ENCODE data around the gene LDB2.
"Not testable (repeated sequence)": the region's sequence is repeated elsewhere in the genome, so short reads cannot be mapped to it uniquely, and the experiment has no call there.

The LDB2 gene

DNA sequence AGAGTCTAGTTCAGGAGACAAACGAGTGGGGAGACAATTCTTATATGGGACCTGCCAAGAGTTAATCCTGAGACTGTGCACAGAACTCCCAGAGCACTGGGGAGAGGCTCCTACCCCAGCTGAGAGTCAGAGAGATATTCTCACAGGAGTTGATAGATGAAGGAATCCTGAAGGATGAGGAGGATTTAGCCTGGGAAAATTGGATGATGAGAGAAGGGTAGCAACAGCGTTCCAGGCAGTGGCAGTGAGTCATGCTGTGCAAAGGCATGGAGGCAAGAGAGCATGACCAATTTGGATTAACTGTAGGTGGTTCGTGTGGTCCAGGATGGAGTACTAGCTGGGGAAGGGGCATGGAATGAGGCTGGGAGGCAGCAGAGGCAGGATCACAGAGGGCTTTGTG, 318.6 kb downstream of the LDB2 start:
- no peaks in the 10 kb centered on the region for H3K4me1 Mint-ChIP-seq
- no peak overlapping the region for H3K4me3 Mint-ChIP-seq
- no peak for ATAC-seq
- no peaks in the 10 kb centered on the region for H3K36me3 Mint-ChIP-seq
- H3K9me3 Mint-ChIP-seq, result no peaks in the 10 kb centered on the region
- no peak for DNase-seq (ENCODE audit: low spot score in 2 of 2)
- H3K27ac Mint-ChIP-seq, result no peak overlapping the region

DNA sequence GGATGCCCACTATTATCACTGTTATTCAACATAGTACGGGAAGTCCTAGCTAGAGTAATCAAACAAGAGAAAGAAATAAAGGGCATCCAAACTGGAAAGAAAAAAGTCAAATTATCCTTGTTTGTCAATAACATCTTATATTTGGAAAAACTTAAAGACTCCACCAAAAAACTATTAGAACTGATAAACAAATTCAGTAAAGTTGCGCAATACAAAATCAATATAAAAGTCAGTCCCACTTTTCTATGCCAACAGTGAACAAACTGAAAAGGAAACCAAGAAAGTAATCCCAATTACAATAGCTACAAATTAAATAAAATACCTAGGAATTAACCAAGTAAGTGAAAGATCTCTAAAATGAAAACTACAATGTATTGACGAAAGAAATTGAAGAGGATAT, 321.3 kb downstream of the LDB2 start:
- H3K27ac Mint-ChIP-seq, result no peak overlapping the region

DNA sequence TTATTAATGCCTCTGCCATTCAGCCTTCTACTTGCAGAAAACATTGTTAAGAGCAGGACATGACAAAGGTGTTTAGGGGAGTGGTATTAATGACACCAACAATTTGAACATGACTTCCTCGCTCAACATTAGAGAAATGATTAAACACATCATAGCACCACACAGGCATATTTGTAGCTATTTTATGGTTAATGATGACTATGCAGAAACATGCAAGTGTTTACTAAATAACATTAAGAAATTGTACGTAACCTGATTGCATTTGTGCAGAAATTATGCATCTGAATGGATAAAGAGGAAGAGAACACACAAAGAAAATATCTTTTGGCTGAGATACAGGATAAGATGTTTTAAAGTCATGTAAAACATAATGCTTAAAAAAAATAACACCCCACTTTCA, 323.5 kb downstream of the LDB2 start:
- H3K27ac Mint-ChIP-seq, result no peak overlapping the region
- DNase-seq (ENCODE audit: low spot score in 2 of 2), result no peak
- H3K4me1 Mint-ChIP-seq, result no peaks in the 10 kb centered on the region
- H3K36me3 Mint-ChIP-seq, result no peaks in the 10 kb centered on the region
- H3K4me3 Mint-ChIP-seq, result no peak overlapping the region
- ATAC-seq, result no peak
- H3K9me3 Mint-ChIP-seq, result peaks cover 3% of the 10 kb centered on the region

More for the DNA sequence above, 321.3 kb downstream of the LDB2 start:
- ATAC-seq, result no peak
- no peak overlapping the region for H3K4me3 Mint-ChIP-seq
- H3K9me3 Mint-ChIP-seq, result no peaks in the 10 kb centered on the region
- no peak for DNase-seq (ENCODE audit: low spot score in 2 of 2)
- no peaks in the 10 kb centered on the region for H3K36me3 Mint-ChIP-seq
- H3K4me1 Mint-ChIP-seq, result no peaks in the 10 kb centered on the region

DNA sequence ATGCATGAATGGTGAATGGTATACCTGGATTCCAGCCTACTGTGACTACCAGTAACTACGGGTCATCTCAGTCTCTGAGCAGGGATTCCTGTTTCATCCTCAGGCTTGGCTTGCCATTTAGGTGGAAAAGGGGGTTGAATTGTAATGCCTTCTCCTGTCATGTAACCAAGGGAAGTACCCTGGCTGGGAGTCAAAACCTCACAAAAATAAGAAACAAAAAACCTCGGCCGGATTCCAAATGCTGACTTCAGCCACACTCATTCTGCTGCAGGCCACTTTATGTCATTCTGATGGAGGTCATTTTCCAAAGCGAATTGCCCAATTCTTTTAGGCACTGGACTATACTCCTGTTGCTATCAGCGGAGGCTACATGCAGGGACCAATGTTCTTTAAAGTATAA, 324.7 kb downstream of the LDB2 start:
- no peaks in the 10 kb centered on the region for H3K4me1 Mint-ChIP-seq
- DNase-seq (ENCODE audit: low spot score in 2 of 2) (no peak), ATAC-seq (no peak)
- peaks cover 3% of the 10 kb centered on the region for H3K9me3 Mint-ChIP-seq
- no peak overlapping the region for H3K4me3 Mint-ChIP-seq
- no peaks in the 10 kb centered on the region for H3K36me3 Mint-ChIP-seq
- H3K27ac Mint-ChIP-seq, result no peak overlapping the region

DNA sequence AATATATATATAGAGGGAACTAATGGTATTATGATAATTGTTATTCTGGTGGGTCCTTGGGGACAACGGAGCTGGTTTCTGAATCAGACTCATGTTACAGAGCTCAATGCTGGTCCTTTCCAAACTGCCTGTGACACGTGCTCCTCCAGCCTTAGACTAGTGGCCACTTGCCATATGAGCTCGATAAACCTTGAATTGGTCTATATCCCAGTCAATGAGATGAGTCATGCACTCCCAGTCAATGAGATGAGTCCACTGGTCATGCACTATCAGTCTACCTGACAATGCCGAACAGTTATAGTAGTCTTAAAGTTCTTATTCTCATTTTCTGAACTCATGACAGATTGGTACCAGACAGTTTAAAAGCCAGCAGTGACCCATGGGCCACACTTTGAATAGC, 325.2 kb downstream of the LDB2 start:
- Mint-ChIP-seq H3K4me1 (no peaks in the 10 kb centered on the region), H3K9me3 (peaks cover 3% of the 10 kb centered on the region), H3K4me3 (no peak overlapping the region), H3K27ac (no peak overlapping the region), H3K36me3 (no peaks in the 10 kb centered on the region)
- ATAC-seq, result no peak
- no peak for DNase-seq (ENCODE audit: low spot score in 2 of 2)

DNA sequence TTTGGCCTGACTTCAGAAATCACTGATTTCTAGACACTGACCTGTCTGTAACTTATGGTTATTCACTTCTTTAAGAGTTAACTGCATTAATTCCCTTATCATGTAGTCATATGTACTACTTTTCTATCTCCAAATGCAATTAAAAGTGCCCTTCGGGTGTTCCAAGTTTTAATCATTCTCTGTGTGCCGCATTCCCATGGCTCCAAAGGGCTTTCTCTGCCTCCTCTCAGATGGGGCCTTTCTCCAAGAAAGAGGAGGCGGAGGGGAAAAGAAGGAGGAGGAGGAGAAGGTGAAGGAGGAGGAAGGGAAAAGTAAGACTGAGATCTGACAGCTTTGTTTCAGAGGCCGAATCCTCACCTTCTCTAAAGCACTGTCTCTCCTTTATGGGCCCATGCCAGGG, 325.8 kb downstream of the LDB2 start:
- Mint-ChIP-seq H3K9me3 (peaks cover 3% of the 10 kb centered on the region), H3K27ac (no peak overlapping the region), H3K36me3 (no peaks in the 10 kb centered on the region), H3K4me3 (no peak overlapping the region), H3K4me1 (no peaks in the 10 kb centered on the region)
- DNase-seq (ENCODE audit: low spot score in 2 of 2) (no peak), ATAC-seq (no peak)

DNA sequence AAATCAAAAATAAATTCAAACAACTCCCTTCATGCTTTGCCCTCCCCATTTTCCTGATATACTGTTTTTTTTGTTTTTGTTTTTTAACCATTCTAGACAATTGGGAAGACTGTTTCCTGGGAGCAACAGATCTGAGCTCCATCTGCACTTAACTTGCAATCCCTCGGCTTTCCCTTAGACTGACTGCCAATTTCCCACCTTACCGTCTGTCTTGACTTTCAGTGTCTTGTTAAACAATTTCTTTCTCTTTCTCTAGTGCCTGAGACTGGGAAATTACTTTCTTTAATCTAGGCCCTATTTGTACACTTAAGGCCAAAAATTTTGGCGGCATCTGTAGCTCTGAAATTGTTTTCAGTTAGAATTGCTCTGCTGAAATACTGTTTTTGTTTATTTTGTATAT, 326.3 kb downstream of the LDB2 start:
- ATAC-seq (no peak), DNase-seq (ENCODE audit: low spot score in 2 of 2) (no peak)
- Mint-ChIP-seq H3K4me3 (no peak overlapping the region), H3K36me3 (no peaks in the 10 kb centered on the region), H3K9me3 (peaks cover 3% of the 10 kb centered on the region), H3K27ac (no peak overlapping the region), H3K4me1 (no peaks in the 10 kb centered on the region)

DNA sequence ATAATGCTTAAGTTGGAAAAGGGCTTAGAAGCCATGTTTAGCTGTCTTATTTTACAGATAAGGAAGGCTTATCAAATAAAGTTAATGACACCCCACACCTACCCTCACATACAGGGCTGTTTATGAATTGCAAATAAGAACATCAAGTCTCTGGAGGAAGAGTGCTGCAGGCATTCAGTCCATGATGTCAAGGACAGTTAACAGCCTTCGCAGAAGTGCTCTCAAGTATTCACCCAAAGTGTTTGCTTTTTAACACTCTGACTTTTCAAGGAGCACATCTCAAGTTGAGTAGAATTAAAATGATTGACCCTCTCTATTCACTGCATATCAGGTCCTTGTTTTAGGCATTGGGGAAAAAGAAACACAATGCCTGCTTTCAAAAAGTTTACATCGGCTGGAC, 328.7 kb downstream of the LDB2 start:
- H3K4me1 Mint-ChIP-seq, result no peaks in the 10 kb centered on the region
- ATAC-seq, result no peak
- DNase-seq (ENCODE audit: low spot score in 2 of 2), result no peak
- no peaks in the 10 kb centered on the region for H3K36me3 Mint-ChIP-seq
- no peak overlapping the region for H3K4me3 Mint-ChIP-seq
- no peak overlapping the region for H3K27ac Mint-ChIP-seq
- H3K9me3 Mint-ChIP-seq, result peaks cover 3% of the 10 kb centered on the region

DNA sequence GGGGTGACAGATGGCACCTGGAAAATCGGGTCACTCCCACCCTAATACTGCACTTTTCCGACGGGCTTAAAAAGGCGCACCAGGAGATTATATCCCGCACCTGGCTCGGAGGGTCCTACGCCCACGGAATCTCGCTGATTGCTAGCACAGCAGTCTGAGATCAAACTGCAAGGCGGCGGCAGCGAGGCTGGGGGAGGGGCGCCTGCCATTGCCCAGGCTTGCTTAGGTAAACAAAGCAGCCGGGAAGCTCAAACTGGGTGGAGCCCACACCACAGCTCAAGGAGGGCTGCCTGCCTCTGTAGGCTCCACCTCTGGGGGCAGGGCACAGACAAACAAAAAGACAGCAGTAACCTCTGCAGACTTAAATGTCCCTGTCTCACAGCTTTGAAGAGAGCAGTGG, 341.1 kb downstream of the LDB2 start:
- not testable (repeated sequence) for DNase-seq (ENCODE audit: low spot score in 2 of 2); H3K27ac Mint-ChIP-seq; ATAC-seq; H3K4me3 Mint-ChIP-seq; H3K4me1 Mint-ChIP-seq; H3K9me3 Mint-ChIP-seq; H3K36me3 Mint-ChIP-seq

DNA sequence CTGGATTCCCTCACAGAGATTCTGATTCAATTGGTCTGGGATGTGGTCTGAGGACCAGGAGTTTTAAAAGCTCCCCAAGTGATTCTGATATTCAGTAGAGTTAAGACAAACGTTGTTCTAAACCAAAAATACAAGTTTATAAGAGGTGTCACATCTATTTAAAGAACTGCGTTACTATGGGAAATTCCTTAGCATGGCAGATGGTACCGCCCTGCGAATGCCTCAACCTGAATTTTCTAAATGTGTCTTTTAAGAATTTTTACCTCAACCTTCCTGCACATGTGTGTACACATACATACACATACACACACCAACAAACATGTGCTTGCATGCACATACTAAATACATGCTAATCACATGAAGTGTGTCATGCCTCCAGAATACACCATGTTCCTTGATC, 343.3 kb downstream of the LDB2 start:
- Mint-ChIP-seq H3K9me3 (peaks cover 10% of the 10 kb centered on the region), H3K27ac (no peak overlapping the region), H3K4me1 (no peaks in the 10 kb centered on the region), H3K4me3 (no peak overlapping the region), H3K36me3 (no peaks in the 10 kb centered on the region)
- ATAC-seq (no peak), DNase-seq (ENCODE audit: low spot score in 2 of 2) (no peak)

DNA sequence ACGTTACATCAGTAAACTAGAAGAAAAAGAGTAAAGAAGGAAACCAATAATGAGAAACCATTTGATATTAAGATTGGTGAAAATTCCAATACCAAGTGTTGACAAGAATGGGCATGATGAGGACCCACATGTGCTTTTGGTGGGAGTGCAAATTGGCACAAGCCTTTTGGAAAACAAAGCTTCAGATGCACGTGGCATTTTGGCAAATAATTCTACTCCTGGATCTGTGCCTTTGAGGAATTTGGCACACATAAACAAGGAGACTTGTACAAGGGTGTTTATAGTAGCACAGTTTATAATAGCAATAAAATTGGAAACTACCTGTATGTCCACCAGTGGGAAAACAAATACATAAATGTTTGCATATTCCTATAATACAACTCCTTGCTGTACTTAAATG, 347.9 kb downstream of the LDB2 start:
- DNase-seq (ENCODE audit: low spot score in 2 of 2) (no peak), ATAC-seq (no peak)
- H3K36me3 Mint-ChIP-seq, result no peaks in the 10 kb centered on the region
- no peaks in the 10 kb centered on the region for H3K4me1 Mint-ChIP-seq
- H3K27ac Mint-ChIP-seq, result no peak overlapping the region
- H3K4me3 Mint-ChIP-seq, result no peak overlapping the region
- peaks cover 6% of the 10 kb centered on the region for H3K9me3 Mint-ChIP-seq

DNA sequence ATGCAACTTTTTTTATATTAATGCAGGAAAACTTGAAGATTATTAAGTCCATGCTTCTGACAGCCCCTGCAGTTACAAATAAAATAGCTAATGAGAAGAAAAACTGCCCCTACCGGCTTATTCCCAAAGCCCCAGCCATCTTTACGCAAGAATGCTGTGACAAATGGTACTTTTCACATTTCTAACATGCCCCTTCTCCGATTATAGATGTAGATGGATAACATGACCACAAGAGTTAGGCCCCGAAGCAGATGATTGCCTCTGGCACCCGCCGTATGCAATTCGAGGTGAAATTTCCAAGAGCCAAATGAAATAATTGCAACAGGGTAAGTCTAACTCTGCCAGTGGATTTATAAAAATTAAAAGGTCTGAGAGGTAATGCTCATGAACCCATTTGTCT, 352.8 kb downstream of the LDB2 start:
- no peak overlapping the region for H3K27ac Mint-ChIP-seq
- H3K4me1 Mint-ChIP-seq, result no peaks in the 10 kb centered on the region
- no peak for ATAC-seq

DNA sequence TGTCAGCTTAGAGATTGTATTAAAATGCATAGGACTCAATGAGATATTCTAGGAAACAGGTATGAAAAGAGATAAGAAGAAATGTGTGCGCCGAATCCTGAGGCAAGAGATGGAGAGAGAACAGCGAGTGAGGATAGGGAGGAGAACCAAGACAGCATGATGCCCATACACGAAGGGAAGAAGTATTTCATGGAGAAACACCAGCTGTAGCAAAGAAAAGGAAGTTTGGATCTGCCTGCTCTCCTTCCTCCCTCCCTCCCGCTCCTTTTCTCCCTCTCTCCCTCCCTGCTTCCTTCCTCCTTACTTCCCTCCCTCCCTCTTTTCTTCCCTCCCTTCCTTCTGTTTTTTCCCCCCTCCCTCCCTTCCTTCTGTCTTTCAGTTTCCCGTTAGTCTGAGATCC, 353.6 kb downstream of the LDB2 start:
- Mint-ChIP-seq H3K36me3 (no peaks in the 10 kb centered on the region), H3K9me3 (peaks cover 10% of the 10 kb centered on the region), H3K27ac (no peak overlapping the region), H3K4me1 (no peaks in the 10 kb centered on the region), H3K4me3 (no peak overlapping the region)
- DNase-seq (ENCODE audit: low spot score in 2 of 2) (no peak), ATAC-seq (no peak)

More for the DNA sequence above, 352.8 kb downstream of the LDB2 start:
- Mint-ChIP-seq H3K36me3 (no peaks in the 10 kb centered on the region), H3K9me3 (peaks cover 10% of the 10 kb centered on the region), H3K4me3 (no peak overlapping the region)
- no peak for DNase-seq (ENCODE audit: low spot score in 2 of 2)

DNA sequence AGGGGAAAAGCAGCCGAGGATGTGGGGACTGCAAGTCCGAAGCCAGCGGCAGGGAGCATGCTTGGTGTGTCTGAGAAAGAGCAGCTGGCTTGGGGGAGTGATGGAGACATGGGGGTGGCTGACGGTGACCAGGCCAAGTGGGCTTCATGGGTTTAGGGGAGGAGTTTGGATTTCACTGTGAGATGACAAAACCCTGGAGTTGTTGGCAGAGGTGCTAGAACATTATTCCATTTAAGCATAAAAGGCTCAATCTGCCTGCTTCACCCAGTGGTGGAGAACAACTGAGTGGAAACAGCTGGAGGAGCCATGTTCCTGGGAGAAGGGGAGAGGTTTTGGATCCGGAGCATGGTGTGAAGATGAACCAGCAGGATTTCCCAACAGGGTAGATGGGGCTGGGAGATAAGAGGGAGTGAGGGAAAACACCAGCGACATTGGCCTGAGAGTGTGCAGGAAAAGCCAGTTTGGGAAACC, 354.2 kb downstream of the LDB2 start:
- DNase-seq (ENCODE audit: low spot score in 2 of 2) (no peak), ATAC-seq (no peak)
- Mint-ChIP-seq H3K4me3 (no peak overlapping the region), H3K36me3 (no peaks in the 10 kb centered on the region), H3K9me3 (peaks cover 12% of the 10 kb centered on the region), H3K4me1 (no peaks in the 10 kb centered on the region), H3K27ac (no peak overlapping the region)

DNA sequence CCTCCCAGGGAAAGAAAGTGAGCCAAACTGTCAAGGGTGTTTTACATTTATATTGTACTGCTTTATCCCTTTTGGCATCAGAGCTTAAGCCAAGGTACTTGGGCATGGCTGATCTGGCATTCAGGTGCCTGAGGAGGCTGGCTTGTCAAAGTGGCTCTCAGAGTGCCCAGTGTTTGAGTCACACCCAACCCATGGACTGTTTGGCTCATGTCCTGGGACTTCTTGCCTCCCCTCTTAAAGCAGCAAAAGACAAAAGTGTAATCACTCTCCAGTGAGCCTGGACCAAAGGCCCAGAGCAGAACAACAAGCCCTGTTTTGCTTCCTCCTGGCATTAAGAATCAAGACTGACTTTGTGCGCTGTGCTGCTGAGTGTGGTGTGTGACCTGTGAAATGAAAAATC, 360.5 kb downstream of the LDB2 start:
- ATAC-seq (no peak), DNase-seq (ENCODE audit: low spot score in 2 of 2) (no peak)
- Mint-ChIP-seq H3K36me3 (no peaks in the 10 kb centered on the region), H3K4me3 (no peak overlapping the region), H3K9me3 (peaks cover 3% of the 10 kb centered on the region), H3K27ac (no peak overlapping the region), H3K4me1 (no peaks in the 10 kb centered on the region)

DNA sequence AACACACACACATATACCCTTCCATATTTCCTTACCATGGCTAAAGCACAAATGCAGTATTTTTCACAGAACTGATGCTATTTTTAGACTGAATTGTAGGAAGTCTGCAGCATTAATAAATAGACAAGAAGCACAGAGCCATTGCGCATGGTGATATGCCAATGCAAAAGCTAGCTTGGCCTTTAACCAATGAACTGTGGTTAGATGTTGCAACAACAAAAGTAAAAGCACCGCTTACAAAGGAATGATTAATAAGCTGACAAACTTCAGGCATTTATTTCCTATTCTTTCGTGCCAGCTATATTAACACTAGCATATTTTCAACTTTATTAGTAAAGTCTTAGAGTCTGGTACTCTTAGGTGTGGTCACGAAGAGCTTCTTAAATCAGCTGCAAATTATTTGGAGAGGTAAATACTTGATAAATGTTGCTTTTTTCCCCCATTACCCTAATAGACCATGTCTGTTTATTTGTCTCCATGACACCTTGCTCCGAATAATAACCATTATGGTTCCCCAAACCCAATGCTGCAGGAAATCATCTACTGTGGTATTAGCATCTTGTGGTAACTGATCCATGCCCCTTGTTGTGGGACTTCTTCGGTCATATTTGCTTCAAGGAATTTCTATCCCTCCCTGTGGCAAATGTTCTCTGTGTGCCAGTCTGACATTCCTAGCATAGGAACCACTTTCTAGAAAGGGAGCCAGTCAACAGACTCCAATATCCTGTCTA, 366.0 kb downstream of the LDB2 start:
- H3K9me3 Mint-ChIP-seq, result peaks cover 2% of the 10 kb centered on the region
- DNase-seq (ENCODE audit: low spot score in 2 of 2) (no peak), ATAC-seq (no peak)
- no peaks in the 10 kb centered on the region for H3K4me1 Mint-ChIP-seq
- no peak overlapping the region for H3K4me3 Mint-ChIP-seq
- H3K36me3 Mint-ChIP-seq, result no peaks in the 10 kb centered on the region
- H3K27ac Mint-ChIP-seq, result no peak overlapping the region

Data from stimulated activated effector memory CD8-positive, alpha-beta T cell treated with anti-CD3 and anti-CD28 coated beads, Interleukin-12 subunit alpha, Interleukin-12 subunit beta, amount 100 ng/mL, for 72 hours (primary cell).